GM23338 (cell line): ENCODE results near the gene NACAD. TPM values are rescaled to one million over a fixed set of nuclear protein-coding genes. Genes with fewer than 3 reads are reported as not detected.

Experiments used
- ATAC-seq: fragments of 200-7000 bp; cut with Tn5 transposase; 3 replicates; pipeline ENCODE4 v1.9.1; 2020
- DNase-seq: peaks from one replicate; pipeline ENCODE4 v3.0.0-alpha.2; 2015; ENCODE audit warnings: low spot score
- H2AFZ ChIP-seq: fragments of 200-600 bp; sonication (generic); 2 replicates; pipeline ENCODE4 v1.8.0; 2016; ENCODE audit warnings: antibody characterized with exemption, mild to moderate bottlenecking, moderate library complexity
- H3F3A ChIP-seq: fragments of 200-600 bp; sonication (generic); replicated peaks from 2 replicates; pipeline ENCODE4 v1.8.0; 2017; ENCODE audit warnings: antibody characterized with exemption, mixed run types, low read depth
- H3K27ac ChIP-seq: fragments of 200-600 bp; sonication (generic); 2 replicates; pipeline ENCODE4 v1.6.1; 2016; ENCODE audit warnings: low read depth
- H3K27me3 ChIP-seq: fragments of 200-600 bp; sonication (generic); 2 replicates; pipeline ENCODE4 v1.8.0; 2016; ENCODE audit warnings: mild to moderate bottlenecking, mixed run types, moderate library complexity; ENCODE audit not compliant: insufficient read depth
- H3K36me3 ChIP-seq: fragments of 200-600 bp; sonication (generic); 2 replicates; pipeline ENCODE4 v1.8.0; 2016; ENCODE audit warnings: mild to moderate bottlenecking; ENCODE audit not compliant: insufficient read depth
- H3K4me1 ChIP-seq: fragments of 200-600 bp; sonication (generic); 2 replicates; pipeline ENCODE4 v1.8.0; 2016; ENCODE audit warnings: mild to moderate bottlenecking, moderate library complexity; ENCODE audit not compliant: insufficient read depth
- H3K4me2 ChIP-seq: fragments of 200-600 bp; sonication (generic); 2 replicates; pipeline ENCODE4 v1.7.1; 2017; ENCODE audit warnings: mixed run types
- H3K4me3 ChIP-seq: fragments of 200-600 bp; sonication (generic); 2 replicates; pipeline ENCODE4 v1.6.1; 2016; ENCODE audit warnings: mixed run types
- H3K79me2 ChIP-seq: fragments of 200-600 bp; sonication (generic); replicated peaks from 2 replicates; pipeline ENCODE4 v1.8.0; 2017; ENCODE audit warnings: mild to moderate bottlenecking; ENCODE audit not compliant: insufficient read depth
- H3K9me2 ChIP-seq: fragments of 200-600 bp; sonication (generic); 2 replicates; pipeline ENCODE4 v1.8.0; 2017; ENCODE audit not compliant: insufficient read depth
- H4K20me1 ChIP-seq: fragments of 200-600 bp; sonication (generic); replicated peaks from 2 replicates; pipeline ENCODE4 v1.8.0; 2017; ENCODE audit warnings: mild to moderate bottlenecking; ENCODE audit not compliant: insufficient read depth
- H3K27ac Mint-ChIP-seq: 2 replicates; pipeline ENCODE4 v1.8.0; 2020; ENCODE audit warnings: inconsistent platforms, mild to moderate bottlenecking, moderate library complexity, mixed read lengths
- H3K27me3 Mint-ChIP-seq: 3 replicates; pipeline ENCODE4 v1.8.0; 2022; ENCODE audit warnings: low read depth, mild to moderate bottlenecking, moderate library complexity, mixed read lengths, inconsistent platforms; ENCODE audit not compliant: insufficient read depth, poor library complexity
- H3K36me3 Mint-ChIP-seq: 3 replicates; pipeline ENCODE4 v1.8.0; 2021; ENCODE audit warnings: low read depth, mild to moderate bottlenecking, inconsistent platforms, moderate library complexity, mixed read lengths
- H3K4me1 Mint-ChIP-seq: 3 replicates; pipeline ENCODE4 v1.8.0; 2020; ENCODE audit warnings: mild to moderate bottlenecking, inconsistent platforms, mixed read lengths
- H3K4me3 Mint-ChIP-seq: 3 replicates; pipeline ENCODE4 v1.8.0; 2021; ENCODE audit warnings: moderate library complexity, mild to moderate bottlenecking, inconsistent platforms, mixed read lengths
- H3K9me3 Mint-ChIP-seq: 3 replicates; pipeline ENCODE4 v1.8.0; 2020; ENCODE audit warnings: moderate library complexity, mild to moderate bottlenecking, inconsistent platforms, mixed read lengths
- CREB1 ChIP-seq: fragments of 250-450 bp; sonication (Bioruptor Pico); IDR thresholded peaks from 2 replicates; pipeline ENCODE4 v1.5.0; 2020; ENCODE audit warnings: low read depth, mild to moderate bottlenecking, moderate library complexity
- ETS1 ChIP-seq: IDR thresholded peaks from 2 replicates; pipeline ENCODE4 v1.6.1; 2016; ENCODE audit warnings: antibody characterized with exemption
- EZH2 ChIP-seq: fragments of 200-600 bp; sonication (generic); IDR thresholded peaks from one replicate; pipeline ENCODE4 v1.8.0; 2017; ENCODE audit warnings: antibody characterized with exemption, mild to moderate bottlenecking, low read depth; ENCODE audit not compliant: unreplicated experiment
- JUNB ChIP-seq: IDR thresholded peaks from one replicate; pipeline ENCODE4 v1.6.1; 2016; ENCODE audit warnings: antibody characterized with exemption; ENCODE audit not compliant: unreplicated experiment
- NANOG ChIP-seq: IDR thresholded peaks from 2 replicates; pipeline ENCODE4 v1.6.1; 2016; ENCODE audit warnings: antibody characterized with exemption, borderline replicate concordance
- POLR2AphosphoS5 ChIP-seq: IDR thresholded peaks from 2 replicates; pipeline ENCODE4 v1.6.1; 2016; ENCODE audit warnings: antibody characterized with exemption, low read depth
- STAT1 ChIP-seq: IDR thresholded peaks from one replicate; pipeline ENCODE4 v1.6.1; 2016; ENCODE audit warnings: antibody characterized with exemption; ENCODE audit not compliant: unreplicated experiment
- ZNF114 ChIP-seq: fragments of 250-450 bp; sonication (Bioruptor Pico); IDR thresholded peaks from 2 replicates; pipeline ENCODE4 v1.5.0; 2020; ENCODE audit warnings: mild to moderate bottlenecking, moderate library complexity
- ZNF331 ChIP-seq: fragments of 250-450 bp; sonication (Bioruptor Pico); IDR thresholded peaks from 2 replicates; pipeline ENCODE4 v1.5.0; 2020; ENCODE audit warnings: low read depth, mild to moderate bottlenecking, moderate library complexity
- ZNF462 ChIP-seq: fragments of 250-450 bp; sonication (Bioruptor Pico); IDR thresholded peaks from 2 replicates; pipeline ENCODE4 v1.5.0; 2020; ENCODE audit warnings: mild to moderate bottlenecking, moderate library complexity
- polyA plus RNA-seq: library from polyadenylated mRNA; unstranded; fragments of >200 nt; fragmentation: Nextera tagmentation; extraction: Ambion mirVana; gene quantifications from 2 replicates; pipeline ENCODE4 v1.2.1, GENCODE V29; 2016
- total RNA-seq: library from RNA; depleted of rRNA; stranded (reverse); fragments of >200 nt; shearing (Covaris generic); gene quantifications from 2 replicates; pipeline ENCODE4 v1.2.3, GENCODE V29; 2014
- TF ChIP-seq, protein P1 (sequence below), 2 experiments: fragments of 200-600 bp in 1 of 2; sonication (generic) in 1 of 2; conservative IDR thresholded peaks; 2 replicates each; pipeline versions ENCODE4 v1.5.1 to v1.6.1; 2016 to 2017; ENCODE audit warnings: antibody characterized with exemption in 2 of 2, low read depth in 2 of 2, mild to moderate bottlenecking in 2 of 2, moderate library complexity in 1 of 2
- TF ChIP-seq, protein P2 (sequence below): IDR thresholded peaks from one replicate; pipeline ENCODE4 v1.6.1; 2018; ENCODE audit warnings: antibody characterized with exemption; ENCODE audit not compliant: unreplicated experiment

NACAD gene
- total and polyA plus RNA-seq, 2 experiments from 2014 or later: 6.1 to 11.2 TPM

- no peak for DNase-seq
- no peak overlapping the region for H3K4me3 Mint-ChIP-seq
- Histone ChIP-seq H3K27ac (no peak overlapping the region), H3K27me3 (0 out of 2 replicates have a peak, but pooled peaks cover 6% of the 10 kb centered on the region), H3K4me2 (no peak overlapping the region), H3K4me1 (no peaks in the 10 kb centered on the region), H4K20me1 (no peaks in the 10 kb centered on the region), H3K36me3 (no peaks in the 10 kb centered on the region), H3K4me3 (no peak overlapping the region), H3K9me2 (no peaks in the 10 kb centered on the region), H2AFZ (no peak overlapping the region), H3K79me2 (no peaks in the 10 kb centered on the region), H3F3A (0 out of 2 replicates have a peak, but pooled peaks cover 6% of the 10 kb centered on the region)
- H3K9me3 Mint-ChIP-seq: no peaks in the 10 kb centered on the region; the same call in 2 of the 3 replicates
- no peak overlapping the region for H3K27ac Mint-ChIP-seq
- H3K4me1 Mint-ChIP-seq: no peaks in the 10 kb centered on the region
- ATAC-seq: no peak
- H3K27me3 Mint-ChIP-seq: peaks cover 26% of the 10 kb centered on the region
- H3K36me3 Mint-ChIP-seq: no peaks in the 10 kb centered on the region
- TF ChIP-seq, protein P1, sequence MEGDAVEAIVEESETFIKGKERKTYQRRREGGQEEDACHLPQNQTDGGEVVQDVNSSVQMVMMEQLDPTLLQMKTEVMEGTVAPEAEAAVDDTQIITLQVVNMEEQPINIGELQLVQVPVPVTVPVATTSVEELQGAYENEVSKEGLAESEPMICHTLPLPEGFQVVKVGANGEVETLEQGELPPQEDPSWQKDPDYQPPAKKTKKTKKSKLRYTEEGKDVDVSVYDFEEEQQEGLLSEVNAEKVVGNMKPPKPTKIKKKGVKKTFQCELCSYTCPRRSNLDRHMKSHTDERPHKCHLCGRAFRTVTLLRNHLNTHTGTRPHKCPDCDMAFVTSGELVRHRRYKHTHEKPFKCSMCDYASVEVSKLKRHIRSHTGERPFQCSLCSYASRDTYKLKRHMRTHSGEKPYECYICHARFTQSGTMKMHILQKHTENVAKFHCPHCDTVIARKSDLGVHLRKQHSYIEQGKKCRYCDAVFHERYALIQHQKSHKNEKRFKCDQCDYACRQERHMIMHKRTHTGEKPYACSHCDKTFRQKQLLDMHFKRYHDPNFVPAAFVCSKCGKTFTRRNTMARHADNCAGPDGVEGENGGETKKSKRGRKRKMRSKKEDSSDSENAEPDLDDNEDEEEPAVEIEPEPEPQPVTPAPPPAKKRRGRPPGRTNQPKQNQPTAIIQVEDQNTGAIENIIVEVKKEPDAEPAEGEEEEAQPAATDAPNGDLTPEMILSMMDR (conservative IDR thresholded peaks at IDR 0.05; ENCODE audit: low read depth in 2 of 2): no peak
- TF ChIP-seq, protein P2, sequence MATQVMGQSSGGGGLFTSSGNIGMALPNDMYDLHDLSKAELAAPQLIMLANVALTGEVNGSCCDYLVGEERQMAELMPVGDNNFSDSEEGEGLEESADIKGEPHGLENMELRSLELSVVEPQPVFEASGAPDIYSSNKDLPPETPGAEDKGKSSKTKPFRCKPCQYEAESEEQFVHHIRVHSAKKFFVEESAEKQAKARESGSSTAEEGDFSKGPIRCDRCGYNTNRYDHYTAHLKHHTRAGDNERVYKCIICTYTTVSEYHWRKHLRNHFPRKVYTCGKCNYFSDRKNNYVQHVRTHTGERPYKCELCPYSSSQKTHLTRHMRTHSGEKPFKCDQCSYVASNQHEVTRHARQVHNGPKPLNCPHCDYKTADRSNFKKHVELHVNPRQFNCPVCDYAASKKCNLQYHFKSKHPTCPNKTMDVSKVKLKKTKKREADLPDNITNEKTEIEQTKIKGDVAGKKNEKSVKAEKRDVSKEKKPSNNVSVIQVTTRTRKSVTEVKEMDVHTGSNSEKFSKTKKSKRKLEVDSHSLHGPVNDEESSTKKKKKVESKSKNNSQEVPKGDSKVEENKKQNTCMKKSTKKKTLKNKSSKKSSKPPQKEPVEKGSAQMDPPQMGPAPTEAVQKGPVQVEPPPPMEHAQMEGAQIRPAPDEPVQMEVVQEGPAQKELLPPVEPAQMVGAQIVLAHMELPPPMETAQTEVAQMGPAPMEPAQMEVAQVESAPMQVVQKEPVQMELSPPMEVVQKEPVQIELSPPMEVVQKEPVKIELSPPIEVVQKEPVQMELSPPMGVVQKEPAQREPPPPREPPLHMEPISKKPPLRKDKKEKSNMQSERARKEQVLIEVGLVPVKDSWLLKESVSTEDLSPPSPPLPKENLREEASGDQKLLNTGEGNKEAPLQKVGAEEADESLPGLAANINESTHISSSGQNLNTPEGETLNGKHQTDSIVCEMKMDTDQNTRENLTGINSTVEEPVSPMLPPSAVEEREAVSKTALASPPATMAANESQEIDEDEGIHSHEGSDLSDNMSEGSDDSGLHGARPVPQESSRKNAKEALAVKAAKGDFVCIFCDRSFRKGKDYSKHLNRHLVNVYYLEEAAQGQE: no peak
- no peak for TF ChIP-seq EZH2
- TF ChIP-seq ZNF114 (CRISPR knock-in tag): no peak
- TF ChIP-seq STAT1: no peak
- no peak for TF ChIP-seq ZNF331
- no peak for TF ChIP-seq ETS1
- no peak for TF ChIP-seq NANOG
- TF ChIP-seq POLR2AphosphoS5: no peak
- no peak for TF ChIP-seq CREB1
- TF ChIP-seq ZNF462 (CRISPR knock-in tag): no peak
- TF ChIP-seq JUNB: no peak
Observed at GRCh38 chr7:45086331-45087065, 2.3 kb downstream of the NACAD start.
